Activated effector memory CD4-positive, alpha-beta T cell treated with anti-CD3 and anti-CD28 coated beads, Interleukin-2, amount 50 U/mL, for 16 hours (primary cell): Measurements from ENCODE around the gene EDDM13.
"Not testable (repeated sequence)": the region's sequence is repeated elsewhere in the genome, so short reads cannot be mapped to it uniquely, and the experiment has no call there.

Experiments used
- DNase-seq: peaks from one replicate; pipeline ENCODE4 v3.0.0-alpha.2; 2020

Gene EDDM13

GRCh38 chr19:56321989-56322440 lies 49.5 kb downstream of the EDDM13 start:
- no peak for DNase-seq

DNA sequence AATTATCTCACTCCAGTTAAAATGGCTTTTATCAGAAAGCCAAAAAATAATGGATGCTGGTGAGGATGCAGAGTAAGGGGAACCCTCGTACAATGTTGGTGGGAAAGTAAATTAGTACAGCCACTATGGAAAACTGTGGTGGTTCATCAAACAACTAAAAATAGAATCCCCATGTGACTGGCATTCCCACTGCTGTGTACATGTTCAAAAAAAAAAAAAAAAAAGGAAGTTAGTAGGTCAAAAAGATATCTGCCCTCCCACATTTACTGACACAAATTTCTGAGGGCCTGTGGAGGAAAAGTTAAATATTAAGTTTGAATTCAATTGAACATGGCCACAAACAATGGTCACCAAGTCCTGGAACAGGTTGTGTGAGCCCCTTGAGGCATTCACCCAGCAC lies 51.9 kb downstream of the EDDM13 start:
- no peak for DNase-seq

GRCh38 chr19:56332695-56333094 lies 60.1 kb downstream of the EDDM13 start:
- DNase-seq: no peak

GRCh38 chr19:56333506-56333905 lies 61.0 kb downstream of the EDDM13 start:
- DNase-seq: peak; percentile 65

GRCh38 chr19:56335371-56335770 lies 62.8 kb downstream of the EDDM13 start:
- not testable (repeated sequence) for DNase-seq

DNA sequence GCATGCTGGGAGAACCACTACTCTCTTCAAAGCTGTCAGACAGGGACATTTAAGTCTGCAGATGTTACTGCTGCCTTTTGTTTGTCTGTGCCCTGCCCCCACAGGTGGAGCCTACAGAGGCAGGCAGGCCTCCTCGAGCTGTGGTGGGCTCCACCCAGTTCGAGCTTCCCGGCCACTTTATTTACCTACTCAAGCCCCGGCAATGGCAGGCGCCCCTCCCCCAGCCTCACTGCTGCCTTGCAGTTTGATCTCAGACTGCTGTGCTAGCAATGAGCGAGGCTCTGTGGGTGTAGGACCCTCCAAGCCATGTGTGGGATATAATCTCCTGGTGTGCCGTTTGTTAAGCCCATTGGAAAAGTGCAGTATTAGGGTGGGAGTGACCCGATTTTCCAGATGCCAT lies 64.5 kb downstream of the EDDM13 start:
- not testable (repeated sequence) for DNase-seq

GRCh38 chr19:56339031-56339430 lies 66.5 kb downstream of the EDDM13 start:
- DNase-seq: not testable (repeated sequence)

DNA sequence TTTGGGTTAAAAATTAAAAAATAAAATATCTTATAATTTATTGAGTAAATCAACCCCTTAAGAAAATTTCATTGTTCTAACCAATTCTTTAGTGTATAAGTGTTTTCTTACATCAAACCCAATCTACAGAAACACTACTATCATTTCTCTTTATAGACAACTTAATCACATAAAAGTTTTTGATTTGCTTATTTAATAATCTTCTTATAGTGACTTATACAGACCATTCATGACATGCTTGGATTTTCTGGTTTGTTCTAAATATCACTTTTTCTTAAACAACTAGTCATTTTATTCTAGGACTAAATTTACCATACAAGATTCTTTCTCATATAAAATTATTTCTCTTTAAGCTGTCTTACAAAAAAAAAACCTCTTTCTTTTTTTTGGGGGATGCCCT lies 69.4 kb downstream of the EDDM13 start:
- no peak for DNase-seq

GRCh38 chr19:56347163-56347778 lies 74.7 kb downstream of the EDDM13 start:
- no peak for DNase-seq

- DNase-seq: no peak
Measured at GRCh38 chr19:56348289-56348877, 75.8 kb downstream of the EDDM13 start.

DNA sequence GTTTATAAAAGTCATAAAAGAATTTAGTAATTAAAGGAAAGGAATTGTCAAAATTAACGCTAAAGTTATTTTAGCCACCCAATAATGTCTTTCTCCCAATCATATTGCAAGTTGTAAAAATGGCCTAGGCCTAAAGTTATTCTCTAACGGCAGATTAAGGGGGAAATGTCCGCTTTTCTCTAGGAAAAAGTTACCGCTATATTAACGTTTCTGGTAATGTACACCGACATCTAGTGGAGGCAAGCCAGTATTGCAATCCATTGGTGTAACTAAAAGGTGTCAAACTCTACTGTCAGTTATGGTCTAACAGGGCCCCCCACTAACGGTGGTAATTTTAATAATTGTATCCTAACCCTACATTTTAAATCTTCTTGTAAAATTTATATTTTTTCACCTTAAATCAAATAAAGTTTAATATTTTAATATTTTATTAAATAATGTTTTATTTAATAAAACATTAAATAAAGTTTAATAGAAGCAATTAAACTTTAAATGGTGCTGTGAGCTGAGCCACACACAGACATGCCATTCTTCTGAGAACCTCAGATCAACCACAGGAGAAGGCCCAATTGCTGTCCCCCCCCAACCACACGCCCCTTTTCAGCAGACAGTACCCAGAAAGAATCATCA lies 78.0 kb downstream of the EDDM13 start:
- peak; percentile 68 for DNase-seq

GRCh38 chr19:56351208-56351607 lies 78.7 kb downstream of the EDDM13 start:
- DNase-seq: no peak

GRCh38 chr19:56355517-56355916 lies 83.0 kb downstream of the EDDM13 start:
- DNase-seq: no peak

DNA sequence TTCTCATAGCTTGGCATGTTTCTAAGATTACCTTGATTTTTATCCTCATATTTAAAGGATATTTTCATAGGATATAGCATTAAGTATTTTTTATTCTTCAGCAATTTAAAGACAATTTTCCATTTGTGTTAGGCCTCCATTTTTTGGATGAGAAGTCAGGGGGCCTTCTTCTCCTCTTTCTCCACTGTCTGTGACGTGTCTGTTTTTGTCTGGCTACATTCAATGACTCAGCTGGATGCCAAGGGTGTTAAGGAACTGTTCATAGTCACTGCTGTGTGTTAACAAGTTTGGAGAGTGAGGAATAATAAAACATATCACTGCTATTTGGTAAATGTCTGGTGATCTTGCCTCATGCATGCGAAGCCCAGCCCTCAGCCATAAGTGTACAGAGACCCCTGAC lies 84.4 kb downstream of the EDDM13 start:
- no peak for DNase-seq
